Hematopoietic multipotent progenitor cell treated with erythropoietin and hydrocortisone succinate and interleukin-3 and kit ligand, for 4 days (in vitro differentiated cells): ENCODE measurements around the gene LCLAT1.
A peak's percentile ranks its signal among the peaks of the same experiment; 100 is the strongest.

Source experiments
- DNase-seq: peaks from one replicate; pipeline ENCODE4 v3.0.0-alpha.2; 2015

Gene LCLAT1

GRCh38 chr2:30447149-30448045 lies at the start of gene LCLAT1:
LCLAT1 (plus strand) TSS chr2:30447246; CDS start chr2:30525591, 78,345 bp downstream.
- peak; percentile 91 for DNase-seq

- no peak for DNase-seq
Observed at GRCh38 chr2:30398084-30398873, 48.8 kb upstream of the LCLAT1 start.

- DNase-seq, result no peak
Observed at GRCh38 chr2:30400151-30400954, 46.7 kb upstream of the LCLAT1 start.

GRCh38 chr2:30402441-30403182 lies 44.4 kb upstream of the LCLAT1 start:
- DNase-seq, result no peak

- DNase-seq, result no peak
Observed at GRCh38 chr2:30403592-30404312, 43.3 kb upstream of the LCLAT1 start.

- DNase-seq, result no peak
Observed at GRCh38 chr2:30404319-30405259, 42.5 kb upstream of the LCLAT1 start.

GRCh38 chr2:30405260-30405605 lies 41.8 kb upstream of the LCLAT1 start:
- no peak for DNase-seq

GRCh38 chr2:30406853-30407252 lies 40.2 kb upstream of the LCLAT1 start:
- DNase-seq, result no peak

GRCh38 chr2:30408961-30409387 lies 38.1 kb upstream of the LCLAT1 start:
- DNase-seq, result no peak

- DNase-seq, result no peak
Observed at GRCh38 chr2:30410217-30410616, 36.8 kb upstream of the LCLAT1 start.

- no peak for DNase-seq
Observed at GRCh38 chr2:30412047-30412683, 34.9 kb upstream of the LCLAT1 start.

GRCh38 chr2:30412684-30413570 lies 34.1 kb upstream of the LCLAT1 start:
- no peak for DNase-seq

GRCh38 chr2:30414961-30415360 lies 32.1 kb upstream of the LCLAT1 start:
- DNase-seq, result no peak

GRCh38 chr2:30417253-30417652 lies 29.8 kb upstream of the LCLAT1 start:
- no peak for DNase-seq

GRCh38 chr2:30421026-30421603 lies 25.9 kb upstream of the LCLAT1 start:
- no peak for DNase-seq

- no peak for DNase-seq
Observed at GRCh38 chr2:30421604-30422443, 25.2 kb upstream of the LCLAT1 start.

GRCh38 chr2:30422444-30423040 lies 24.5 kb upstream of the LCLAT1 start:
- DNase-seq, result peak; percentile 84
